Measurements from ENCODE around the gene ACADSB. TPM values are rescaled to one million over a fixed set of nuclear protein-coding genes. Genes with fewer than 3 reads are reported as not detected.

The ACADSB gene
- total RNA-seq, 1 experiment from 2014 or later, result 25.3 TPM

GRCh38 chr10:122968698-122969097 is 40.1 kb upstream of the ACADSB start:
- TF ChIP-seq, protein P1, sequence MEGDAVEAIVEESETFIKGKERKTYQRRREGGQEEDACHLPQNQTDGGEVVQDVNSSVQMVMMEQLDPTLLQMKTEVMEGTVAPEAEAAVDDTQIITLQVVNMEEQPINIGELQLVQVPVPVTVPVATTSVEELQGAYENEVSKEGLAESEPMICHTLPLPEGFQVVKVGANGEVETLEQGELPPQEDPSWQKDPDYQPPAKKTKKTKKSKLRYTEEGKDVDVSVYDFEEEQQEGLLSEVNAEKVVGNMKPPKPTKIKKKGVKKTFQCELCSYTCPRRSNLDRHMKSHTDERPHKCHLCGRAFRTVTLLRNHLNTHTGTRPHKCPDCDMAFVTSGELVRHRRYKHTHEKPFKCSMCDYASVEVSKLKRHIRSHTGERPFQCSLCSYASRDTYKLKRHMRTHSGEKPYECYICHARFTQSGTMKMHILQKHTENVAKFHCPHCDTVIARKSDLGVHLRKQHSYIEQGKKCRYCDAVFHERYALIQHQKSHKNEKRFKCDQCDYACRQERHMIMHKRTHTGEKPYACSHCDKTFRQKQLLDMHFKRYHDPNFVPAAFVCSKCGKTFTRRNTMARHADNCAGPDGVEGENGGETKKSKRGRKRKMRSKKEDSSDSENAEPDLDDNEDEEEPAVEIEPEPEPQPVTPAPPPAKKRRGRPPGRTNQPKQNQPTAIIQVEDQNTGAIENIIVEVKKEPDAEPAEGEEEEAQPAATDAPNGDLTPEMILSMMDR (IDR thresholded peaks at IDR 0.05; ENCODE audit: insufficient read depth in 1 of 2, low read depth in 1 of 2, low read length in 1 of 2, severe bottlenecking in 1 of 2, unreplicated experiment in 1 of 2), result no peak
- peaks cover 3% of the 10 kb centered on the region; the same call in 1 of the 2 replicates for H3K36me3 ChIP-seq (ENCODE audit: control insufficient read depth, insufficient read depth, low read length)
- no peak for DNase-seq
- H3K4me1 Mint-ChIP-seq (ENCODE audit: low read depth, unreplicated experiment), result no peaks in the 10 kb centered on the region
- no peak overlapping the region for H3K4me3 Mint-ChIP-seq (ENCODE audit: unreplicated experiment)
- no peak overlapping the region for H3K4me3 ChIP-seq (ENCODE audit: low read depth, low read length)
- intact Hi-C loops (cut with micrococcal nuclease; ENCODE audit: unreplicated experiment), result no loop called here
- ChIA-PET POLR2A (no interaction called here), CTCF (no interaction called here)
- H3K9me3 Mint-ChIP-seq (ENCODE audit: unreplicated experiment), result peaks cover 39% of the 10 kb centered on the region
- 0 out of 2 replicates have a peak, but pooled peaks cover 10% of the 10 kb centered on the region for H3K9me3 ChIP-seq
- H3K4me1 ChIP-seq, result no peaks in the 10 kb centered on the region
- peaks cover 6% of the 10 kb centered on the region for H3K36me3 Mint-ChIP-seq (ENCODE audit: insufficient read depth, unreplicated experiment)
- H3K27me3 Mint-ChIP-seq (ENCODE audit: insufficient read depth, unreplicated experiment), result no peaks in the 10 kb centered on the region
- H3K27ac Mint-ChIP-seq (ENCODE audit: unreplicated experiment), result no peak overlapping the region
- BruUV-seq (replicated peaks), result no TSS peak
- no peaks in the 10 kb centered on the region for H3K27me3 ChIP-seq (replicated peaks; ENCODE audit: control insufficient read depth, insufficient read depth, low read length)

- no peak for DNase-seq
- Mint-ChIP-seq H3K27me3 (ENCODE audit: insufficient read depth, unreplicated experiment) (no peaks in the 10 kb centered on the region), H3K36me3 (ENCODE audit: insufficient read depth, unreplicated experiment) (no peaks in the 10 kb centered on the region), H3K27ac (ENCODE audit: unreplicated experiment) (no peak overlapping the region), H3K9me3 (ENCODE audit: unreplicated experiment) (peaks cover 5% of the 10 kb centered on the region), H3K4me3 (ENCODE audit: unreplicated experiment) (no peak overlapping the region), H3K4me1 (ENCODE audit: low read depth, unreplicated experiment) (no peaks in the 10 kb centered on the region)
- TF ChIP-seq, protein P1 (IDR thresholded peaks at IDR 0.05; ENCODE audit: insufficient read depth in 1 of 2, low read depth in 1 of 2, low read length in 1 of 2, severe bottlenecking in 1 of 2, unreplicated experiment in 1 of 2), result no peak
- no TSS peak for BruUV-seq (replicated peaks)
- intact Hi-C loops (cut with micrococcal nuclease; ENCODE audit: unreplicated experiment), result no loop called here
- no peaks in the 10 kb centered on the region for H3K27me3 ChIP-seq (replicated peaks; ENCODE audit: control insufficient read depth, insufficient read depth, low read length)
- no peaks in the 10 kb centered on the region for H3K36me3 ChIP-seq (ENCODE audit: control insufficient read depth, insufficient read depth, low read length)
- CTCF ChIA-PET, result no interaction called here
- POLR2A ChIA-PET, result no interaction called here
- H3K4me1 ChIP-seq, result no peaks in the 10 kb centered on the region
- H3K4me3 ChIP-seq (ENCODE audit: low read depth, low read length), result no peak overlapping the region
- 0 out of 2 replicates have a peak, but pooled peaks cover 2% of the 10 kb centered on the region for H3K9me3 ChIP-seq
Observed at GRCh38 chr10:122974023-122974422, 34.8 kb upstream of the ACADSB start.

DNA sequence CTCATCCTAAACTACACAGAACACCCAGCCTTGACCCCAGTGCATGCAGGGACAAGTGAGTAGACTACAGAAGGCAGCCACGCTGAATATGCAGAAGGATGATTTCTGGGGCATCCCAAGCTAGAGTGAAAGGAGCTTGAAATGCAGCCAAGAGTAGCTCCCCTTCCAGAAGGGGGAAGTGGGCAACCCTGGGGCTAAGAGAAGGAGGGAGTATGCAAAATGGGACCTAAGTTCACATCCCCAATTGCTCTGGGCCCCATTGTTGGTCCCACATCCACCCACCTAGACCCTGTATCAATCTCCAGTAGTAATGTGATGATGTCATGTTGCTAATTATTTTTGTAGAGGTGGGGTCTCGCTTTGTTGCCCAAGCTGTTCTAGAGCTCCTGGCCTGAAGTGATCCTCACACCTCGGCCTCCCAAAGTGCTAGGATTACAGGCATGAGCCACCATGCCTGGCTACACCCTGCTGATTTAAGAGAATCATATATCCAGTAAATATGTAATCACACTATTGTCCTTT is 34.2 kb upstream of the ACADSB start:
- no peaks in the 10 kb centered on the region for H3K27me3 ChIP-seq (replicated peaks; ENCODE audit: control insufficient read depth, insufficient read depth, low read length)
- no peaks in the 10 kb centered on the region for H3K36me3 Mint-ChIP-seq (ENCODE audit: insufficient read depth, unreplicated experiment)
- POLR2A ChIA-PET, result no interaction called here

More for the DNA sequence above, 34.2 kb upstream of the ACADSB start:
- Mint-ChIP-seq H3K27me3 (ENCODE audit: insufficient read depth, unreplicated experiment) (no peaks in the 10 kb centered on the region), H3K4me1 (ENCODE audit: low read depth, unreplicated experiment) (no peaks in the 10 kb centered on the region), H3K9me3 (ENCODE audit: unreplicated experiment) (no peaks in the 10 kb centered on the region), H3K4me3 (ENCODE audit: unreplicated experiment) (no peak overlapping the region), H3K27ac (ENCODE audit: unreplicated experiment) (no peak overlapping the region)
- intact Hi-C loops (cut with micrococcal nuclease; ENCODE audit: unreplicated experiment), result no loop called here
- Histone ChIP-seq H3K4me1 (no peaks in the 10 kb centered on the region), H3K36me3 (ENCODE audit: control insufficient read depth, insufficient read depth, low read length) (no peaks in the 10 kb centered on the region), H3K9me3 (no peaks in the 10 kb centered on the region), H3K4me3 (ENCODE audit: low read depth, low read length) (no peak overlapping the region)
- CTCF ChIA-PET, result no interaction called here
- BruUV-seq (replicated peaks), result no TSS peak
- TF ChIP-seq, protein P1 (IDR thresholded peaks at IDR 0.05; ENCODE audit: insufficient read depth in 1 of 2, low read depth in 1 of 2, low read length in 1 of 2, severe bottlenecking in 1 of 2, unreplicated experiment in 1 of 2), result no peak
- DNase-seq, result no peak
